SHP77 treated with DMSO at 0.1 percent for 48 hours (cell line): ENCODE data around the gene TFCP2.
A peak's percentile ranks its signal among the peaks of the same experiment; 100 is the strongest.

Source experiments
- DNase-seq: peaks from one replicate; lab custom pipeline; 2025; lab: John Stamatoyannopoulos, UW

The TFCP2 gene

GRCh38 chr12:51196547-51196946 is 23.6 kb upstream of the TFCP2 start:
- no peak for DNase-seq

- DNase-seq = no peak
These were observed 22.9 kb upstream of the TFCP2 start for GRCh38 chr12:51195841-51196240.

GRCh38 chr12:51192284-51192671 is 19.3 kb upstream of the TFCP2 start:
- no peak for DNase-seq

- DNase-seq = no peak
These were observed 18.8 kb upstream of the TFCP2 start for GRCh38 chr12:51191516-51192283.

GRCh38 chr12:51190820-51191219 is 17.9 kb upstream of the TFCP2 start:
- DNase-seq = no peak

GRCh38 chr12:51189790-51190355 is 16.9 kb upstream of the TFCP2 start:
- no peak for DNase-seq

- no peak for DNase-seq
These were observed 15.6 kb upstream of the TFCP2 start for GRCh38 chr12:51188359-51189051.

- DNase-seq = no peak
These were observed 14.5 kb upstream of the TFCP2 start for GRCh38 chr12:51187370-51187987.

GRCh38 chr12:51186465-51187085 is 13.6 kb upstream of the TFCP2 start:
- no peak for DNase-seq

- no peak for DNase-seq
These were observed 12.3 kb upstream of the TFCP2 start for GRCh38 chr12:51185171-51185717.

- DNase-seq = peak; percentile 72
These were observed 10.9 kb upstream of the TFCP2 start for GRCh38 chr12:51183816-51184215.

- no peak for DNase-seq
These were observed 10.4 kb upstream of the TFCP2 start for GRCh38 chr12:51183349-51183748.

GRCh38 chr12:51181558-51181957 is 8.6 kb upstream of the TFCP2 start:
- no peak for DNase-seq

GRCh38 chr12:51177897-51178296 is 5.0 kb upstream of the TFCP2 start:
- no peak for DNase-seq

GRCh38 chr12:51174501-51174900 is 1.6 kb upstream of the TFCP2 start:
- no peak for DNase-seq

GRCh38 chr12:51171884-51172514 is 936 bp downstream of the TFCP2 start:
- peak; percentile 20 for DNase-seq

GRCh38 chr12:51163795-51164194 is 9.1 kb downstream of the TFCP2 start:
- no peak for DNase-seq

- DNase-seq = no peak
These were observed 10.7 kb downstream of the TFCP2 start for GRCh38 chr12:51162217-51162616.

- no peak for DNase-seq
These were observed 12.0 kb downstream of the TFCP2 start for GRCh38 chr12:51160814-51161459.

GRCh38 chr12:51156245-51156765 is 16.6 kb downstream of the TFCP2 start:
- no peak for DNase-seq

- DNase-seq = no peak
These were observed 20.0 kb downstream of the TFCP2 start for GRCh38 chr12:51152953-51153352.
